H1 (cell line): ENCODE data around the gene METTL8.

Source experiments
- BCL11A ChIP-seq, 2 experiments: IDR thresholded peaks; one replicate each; pipeline ENCODE4 v1.6.1; 2011; ENCODE audit warnings: low read depth in 2 of 2, low read length in 2 of 2, mild to moderate bottlenecking in 2 of 2
- CHD2 ChIP-seq: IDR thresholded peaks from 2 replicates; pipeline ENCODE4 v1.6.1; 2012; ENCODE audit warnings: low read length, improper control_type of control experiment
- CREB1 ChIP-seq: IDR thresholded peaks from 2 replicates; pipeline ENCODE4 v1.6.1; 2012; ENCODE audit warnings: inconsistent platforms
- EZH2 ChIP-seq: fragments of 200-600 bp; sonication (generic); IDR thresholded peaks from 2 replicates; pipeline ENCODE4 v1.7.1; 2012; ENCODE audit warnings: low read depth, mild to moderate bottlenecking, moderate library complexity, low read length, inconsistent platforms; ENCODE audit not compliant: severe bottlenecking
- GABPA ChIP-seq: IDR thresholded peaks from 2 replicates; pipeline ENCODE4 v1.6.1; 2011; ENCODE audit warnings: mild to moderate bottlenecking, low read length, moderate library complexity, borderline replicate concordance; ENCODE audit not compliant: insufficient read depth
- HDAC6 ChIP-seq: IDR thresholded peaks from one replicate; pipeline ENCODE4 v1.7.1; 2012; ENCODE audit warnings: low read depth, mild to moderate bottlenecking, inconsistent platforms, low read length, moderate library complexity
- KDM4A ChIP-seq: IDR thresholded peaks from one replicate; pipeline ENCODE4 v1.7.1; 2012; ENCODE audit warnings: low read depth, mild to moderate bottlenecking, moderate library complexity, low read length, inconsistent platforms; ENCODE audit not compliant: severe bottlenecking
- NRF1 ChIP-seq: IDR thresholded peaks from 2 replicates; pipeline ENCODE4 v1.6.1; 2011; ENCODE audit warnings: mild to moderate bottlenecking, low read depth, low read length, improper control_type of control experiment
- PHF8 ChIP-seq: fragments of 200-600 bp; sonication (generic); conservative IDR thresholded peaks from 2 replicates; pipeline ENCODE4 v1.7.1; 2012; ENCODE audit warnings: low read depth, mild to moderate bottlenecking, inconsistent platforms, low read length, moderate library complexity
- POLR2A ChIP-seq, 2 experiments: IDR thresholded peaks; 1 replicate in 1 of 2; 2 replicates in 1 of 2; pipeline ENCODE4 v1.6.1; 2011; ENCODE audit warnings: low read depth in 2 of 2, low read length in 2 of 2, mild to moderate bottlenecking in 2 of 2; ENCODE audit errors: control extremely low read depth in 1 of 2
- POLR2AphosphoS5 ChIP-seq: IDR thresholded peaks from 2 replicates; pipeline ENCODE4 v1.6.1; 2011; ENCODE audit warnings: low read depth, low read length
- RAD21 ChIP-seq, 2 experiments: IDR thresholded peaks in 1 of 2; conservative IDR thresholded peaks in 1 of 2; 2 replicates each; pipeline ENCODE4 v1.6.1; 2011; ENCODE audit warnings: low read depth in 2 of 2, low read length in 2 of 2, improper control_type of control experiment in 1 of 2, inconsistent platforms in 1 of 2, mild to moderate bottlenecking in 1 of 2, moderate library complexity in 1 of 2
- SP2 ChIP-seq: IDR thresholded peaks from 2 replicates; pipeline ENCODE4 v1.6.1; 2012; ENCODE audit warnings: mild to moderate bottlenecking, low read length, inconsistent platforms
- TF ChIP-seq, protein P1 (sequence below), 3 experiments: IDR thresholded peaks; 1 replicate in 2 of 3; 2 replicates in 1 of 3; pipeline versions ENCODE4 v1.5.1 to v1.6.1; 2011; ENCODE audit warnings: low read length in 3 of 3, mild to moderate bottlenecking in 3 of 3, inconsistent platforms in 2 of 3, low read depth in 1 of 3, moderate library complexity in 1 of 3; ENCODE audit not compliant: insufficient read depth in 1 of 3; ENCODE audit errors: control extremely low read depth in 1 of 3

DNA sequence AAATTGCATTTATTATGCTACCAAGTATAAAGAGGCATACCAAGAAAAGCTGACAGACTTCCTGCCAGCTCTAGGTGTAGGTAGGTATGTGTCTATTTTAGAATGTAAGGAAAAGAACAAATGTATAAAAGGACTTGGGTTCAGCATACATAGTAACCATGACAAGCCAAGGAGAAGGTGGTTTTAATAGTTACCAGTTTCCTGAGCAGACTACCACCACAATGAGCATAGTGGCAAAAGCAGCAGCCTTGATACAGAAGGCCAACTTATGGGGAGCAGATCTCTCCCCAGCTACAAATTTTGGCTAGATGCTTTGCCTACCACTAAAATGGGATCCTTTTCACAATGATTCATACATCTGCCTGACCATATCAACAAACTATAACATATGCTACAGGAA is 34.5 kb downstream of the METTL8 start:
- TF ChIP-seq GABPA, result no peak
- TF ChIP-seq CHD2, result no peak
- TF ChIP-seq, protein P1, sequence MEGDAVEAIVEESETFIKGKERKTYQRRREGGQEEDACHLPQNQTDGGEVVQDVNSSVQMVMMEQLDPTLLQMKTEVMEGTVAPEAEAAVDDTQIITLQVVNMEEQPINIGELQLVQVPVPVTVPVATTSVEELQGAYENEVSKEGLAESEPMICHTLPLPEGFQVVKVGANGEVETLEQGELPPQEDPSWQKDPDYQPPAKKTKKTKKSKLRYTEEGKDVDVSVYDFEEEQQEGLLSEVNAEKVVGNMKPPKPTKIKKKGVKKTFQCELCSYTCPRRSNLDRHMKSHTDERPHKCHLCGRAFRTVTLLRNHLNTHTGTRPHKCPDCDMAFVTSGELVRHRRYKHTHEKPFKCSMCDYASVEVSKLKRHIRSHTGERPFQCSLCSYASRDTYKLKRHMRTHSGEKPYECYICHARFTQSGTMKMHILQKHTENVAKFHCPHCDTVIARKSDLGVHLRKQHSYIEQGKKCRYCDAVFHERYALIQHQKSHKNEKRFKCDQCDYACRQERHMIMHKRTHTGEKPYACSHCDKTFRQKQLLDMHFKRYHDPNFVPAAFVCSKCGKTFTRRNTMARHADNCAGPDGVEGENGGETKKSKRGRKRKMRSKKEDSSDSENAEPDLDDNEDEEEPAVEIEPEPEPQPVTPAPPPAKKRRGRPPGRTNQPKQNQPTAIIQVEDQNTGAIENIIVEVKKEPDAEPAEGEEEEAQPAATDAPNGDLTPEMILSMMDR (IDR thresholded peaks at IDR 0.05; ENCODE audit: control extremely low read depth in 1 of 3, insufficient read depth in 1 of 3, low read depth in 1 of 3, low read length in 3 of 3), result no peak
- TF ChIP-seq POLR2A (IDR thresholded peaks at IDR 0.05; ENCODE audit: control extremely low read depth in 1 of 2, low read depth in 2 of 2, low read length in 2 of 2), result no peak
- TF ChIP-seq NRF1, result no peak
- TF ChIP-seq EZH2, result no peak
- no peak for TF ChIP-seq PHF8
- TF ChIP-seq POLR2AphosphoS5, result no peak
- no peak for TF ChIP-seq SP2
- no peak for TF ChIP-seq CREB1
- no peak for TF ChIP-seq RAD21 (IDR thresholded peaks at IDR 0.05 in 1 of 2, conservative IDR thresholded peaks at IDR 0.05 in 1 of 2; ENCODE audit: low read depth in 2 of 2, low read length in 2 of 2)
- no peak for TF ChIP-seq KDM4A
- no peak for TF ChIP-seq HDAC6
- no peak for TF ChIP-seq BCL11A (IDR thresholded peaks at IDR 0.05; ENCODE audit: low read depth in 2 of 2, low read length in 2 of 2)
